Measurements from ENCODE around the gene IFT25.

DNA sequence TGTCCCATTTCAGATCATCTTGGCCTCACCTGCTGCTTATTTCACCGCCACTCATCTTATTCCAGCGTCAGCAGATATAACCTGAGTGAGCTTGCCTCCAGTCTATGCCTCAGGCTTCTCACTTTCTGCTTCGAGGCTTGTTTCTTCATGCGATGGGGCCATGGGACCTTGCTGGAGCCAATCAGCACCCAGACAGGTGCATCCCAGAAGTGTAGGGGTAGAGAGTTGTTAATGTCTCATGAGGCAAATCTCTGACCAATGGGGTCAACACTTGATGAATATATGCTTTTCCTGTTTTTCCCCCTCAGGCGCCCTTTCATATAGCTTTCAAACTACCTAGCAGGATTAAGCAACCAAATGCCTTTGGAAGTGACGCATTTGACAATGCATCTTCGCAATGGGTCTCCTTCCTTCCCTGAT is 55.0 kb downstream of the IFT25 start:
- TF ChIP-seq POLR2A (IDR thresholded peaks at IDR 0.05), result no peak
- TF ChIP-seq, protein P1, sequence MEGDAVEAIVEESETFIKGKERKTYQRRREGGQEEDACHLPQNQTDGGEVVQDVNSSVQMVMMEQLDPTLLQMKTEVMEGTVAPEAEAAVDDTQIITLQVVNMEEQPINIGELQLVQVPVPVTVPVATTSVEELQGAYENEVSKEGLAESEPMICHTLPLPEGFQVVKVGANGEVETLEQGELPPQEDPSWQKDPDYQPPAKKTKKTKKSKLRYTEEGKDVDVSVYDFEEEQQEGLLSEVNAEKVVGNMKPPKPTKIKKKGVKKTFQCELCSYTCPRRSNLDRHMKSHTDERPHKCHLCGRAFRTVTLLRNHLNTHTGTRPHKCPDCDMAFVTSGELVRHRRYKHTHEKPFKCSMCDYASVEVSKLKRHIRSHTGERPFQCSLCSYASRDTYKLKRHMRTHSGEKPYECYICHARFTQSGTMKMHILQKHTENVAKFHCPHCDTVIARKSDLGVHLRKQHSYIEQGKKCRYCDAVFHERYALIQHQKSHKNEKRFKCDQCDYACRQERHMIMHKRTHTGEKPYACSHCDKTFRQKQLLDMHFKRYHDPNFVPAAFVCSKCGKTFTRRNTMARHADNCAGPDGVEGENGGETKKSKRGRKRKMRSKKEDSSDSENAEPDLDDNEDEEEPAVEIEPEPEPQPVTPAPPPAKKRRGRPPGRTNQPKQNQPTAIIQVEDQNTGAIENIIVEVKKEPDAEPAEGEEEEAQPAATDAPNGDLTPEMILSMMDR (IDR thresholded peaks at IDR 0.05), result no peak
